Measurements from ENCODE around the gene CACFD1.
A peak's percentile ranks its signal among the peaks of the same experiment; 100 is the strongest.

Gene CACFD1

GRCh38 chr9:133464638-133465037 is 4.9 kb downstream of the CACFD1 start:
- no peak for DNase-seq (ENCODE audit: low spot score)

- no peak for DNase-seq (ENCODE audit: low spot score)
These were observed 6.2 kb downstream of the CACFD1 start for GRCh38 chr9:133465984-133466383.

DNA sequence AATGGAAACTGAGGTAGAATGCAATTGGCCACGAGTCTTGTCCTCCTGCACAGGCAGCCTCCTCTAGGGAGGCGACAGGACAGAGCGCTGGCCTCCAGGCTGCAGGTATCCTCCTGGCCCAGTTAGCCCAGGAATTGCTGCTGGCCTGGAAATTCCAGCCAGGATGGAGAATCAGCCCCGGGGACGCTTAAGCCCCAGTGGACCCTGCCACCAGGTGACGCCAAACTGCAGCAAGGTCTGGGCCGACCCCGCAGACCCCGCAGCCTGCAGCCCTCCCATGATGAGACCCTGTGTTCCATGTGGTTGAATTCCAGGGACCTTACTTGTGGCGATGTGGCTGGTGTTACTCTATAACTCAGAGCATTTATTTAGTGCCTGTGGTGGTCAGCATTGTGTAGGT is 7.3 kb downstream of the CACFD1 start:
- DNase-seq (ENCODE audit: low spot score): no peak

DNA sequence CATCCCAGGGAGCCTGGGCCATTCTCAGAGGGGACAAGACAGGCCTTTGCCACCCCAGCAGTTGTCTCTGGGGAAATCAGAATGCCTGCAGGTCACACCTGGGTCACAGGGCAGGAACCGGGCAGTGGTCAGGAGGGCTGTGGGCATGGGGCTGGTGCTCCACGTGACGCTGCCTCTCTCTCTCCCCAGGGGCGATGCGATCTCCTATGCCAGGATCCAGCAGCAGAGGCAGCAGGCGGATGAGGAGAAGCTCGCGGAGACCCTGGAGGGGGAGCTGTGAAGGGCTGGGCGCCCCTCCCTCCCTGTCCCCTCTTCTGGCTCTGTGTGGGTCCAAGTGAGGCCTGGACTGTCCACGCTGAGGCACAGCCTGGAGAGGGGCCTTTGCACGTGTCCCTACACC is 8.6 kb downstream of the CACFD1 start:
- no peak for DNase-seq (ENCODE audit: low spot score)

DNA sequence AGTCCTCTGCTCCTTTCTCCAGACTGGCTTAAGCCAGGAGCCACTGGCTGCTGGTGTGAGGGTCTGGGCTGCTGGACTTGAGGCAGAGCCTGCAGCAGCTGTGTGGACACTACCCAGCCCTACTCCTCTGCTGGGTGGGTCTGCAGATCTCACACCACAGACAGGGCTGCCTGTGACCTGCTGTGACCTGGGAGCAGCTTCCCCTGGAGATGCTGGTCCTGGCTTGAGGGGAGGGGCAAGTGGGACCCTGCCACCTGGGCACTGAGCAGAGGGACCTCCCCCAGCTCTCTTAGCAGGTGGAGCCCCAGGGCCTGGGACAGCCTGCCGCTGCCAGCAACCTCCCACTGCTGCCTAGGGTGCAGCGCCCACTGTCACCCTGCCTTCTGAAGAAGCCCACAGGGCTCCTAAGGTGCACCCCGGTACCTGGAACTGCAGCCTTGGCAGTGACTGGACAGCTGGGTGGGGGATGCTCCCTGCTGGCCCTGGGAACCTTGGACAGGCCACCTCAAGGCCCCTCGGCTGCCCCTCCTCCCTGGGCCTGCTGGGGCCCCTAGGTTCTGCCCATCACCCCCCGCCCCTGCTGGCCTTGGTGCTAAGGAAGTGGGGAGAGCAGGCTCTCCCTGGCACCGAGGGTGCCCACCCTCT is 9.1 kb downstream of the CACFD1 start:
- no peak for DNase-seq (ENCODE audit: low spot score)

DNA sequence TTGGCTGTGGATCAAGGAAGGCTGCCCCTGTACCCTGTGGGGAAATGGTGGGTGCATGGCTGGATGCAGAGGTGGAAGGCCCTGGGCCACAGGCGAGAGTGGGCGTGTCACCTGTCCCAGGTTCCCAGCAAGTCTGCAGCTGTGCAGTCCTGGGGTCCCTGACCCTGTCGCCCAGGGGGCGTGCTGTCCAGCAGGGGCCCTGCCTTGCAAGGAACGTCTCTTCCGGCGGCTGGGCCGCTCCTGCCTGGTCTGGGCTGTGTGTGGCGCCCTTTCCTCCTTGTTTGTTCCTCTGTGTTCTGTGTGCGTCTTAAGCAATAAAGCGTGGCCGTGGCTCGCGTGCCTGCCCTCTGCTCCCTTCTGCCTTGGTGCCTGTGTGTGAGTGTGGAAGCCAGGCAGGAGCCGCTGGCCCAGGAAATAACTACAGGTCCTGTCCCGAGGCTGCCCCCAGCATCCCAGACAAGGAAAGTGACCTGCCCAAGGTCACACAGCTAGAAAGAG is 10.7 kb downstream of the CACFD1 start:
- no peak for DNase-seq (ENCODE audit: low spot score)

DNA sequence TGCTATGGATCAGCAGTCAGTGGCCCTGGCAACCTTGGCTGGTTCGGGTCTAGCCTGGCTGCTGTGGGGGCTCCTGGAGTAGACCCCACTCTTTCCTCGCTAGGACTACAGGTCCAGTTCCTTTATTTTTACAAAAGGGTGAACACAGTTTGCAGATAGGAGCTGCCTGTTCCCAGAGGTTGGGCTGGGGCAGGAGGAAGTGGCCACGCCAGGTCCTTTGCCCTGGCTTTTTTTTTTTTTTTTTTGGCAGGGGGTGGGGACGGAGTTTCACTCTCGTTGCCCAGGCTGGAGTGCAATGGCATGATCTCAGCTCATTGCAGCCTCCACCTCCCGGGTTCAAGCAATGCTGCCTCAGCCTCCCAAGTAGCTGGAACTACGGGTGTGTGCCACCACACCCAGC is 11.2 kb downstream of the CACFD1 start:
- DNase-seq (ENCODE audit: low spot score): no peak

GRCh38 chr9:133471551-133472276 is 11.9 kb downstream of the CACFD1 start:
- no peak for DNase-seq (ENCODE audit: low spot score)

- DNase-seq (ENCODE audit: low spot score): no peak
These were observed 12.5 kb downstream of the CACFD1 start for GRCh38 chr9:133472277-133472645.

- no peak for DNase-seq (ENCODE audit: low spot score)
These were observed 13.1 kb downstream of the CACFD1 start for GRCh38 chr9:133472753-133473378.

GRCh38 chr9:133473743-133474142 is 14.0 kb downstream of the CACFD1 start:
- DNase-seq (ENCODE audit: low spot score): no peak

GRCh38 chr9:133474215-133474614 is 14.4 kb downstream of the CACFD1 start:
- DNase-seq (ENCODE audit: low spot score): peak; percentile 7

GRCh38 chr9:133474853-133475252 is 15.1 kb downstream of the CACFD1 start:
- no peak for DNase-seq (ENCODE audit: low spot score)

GRCh38 chr9:133475292-133476012 is 15.7 kb downstream of the CACFD1 start:
- no peak for DNase-seq (ENCODE audit: low spot score)

- no peak for DNase-seq (ENCODE audit: low spot score)
These were observed 16.5 kb downstream of the CACFD1 start for GRCh38 chr9:133476036-133476931.

DNA sequence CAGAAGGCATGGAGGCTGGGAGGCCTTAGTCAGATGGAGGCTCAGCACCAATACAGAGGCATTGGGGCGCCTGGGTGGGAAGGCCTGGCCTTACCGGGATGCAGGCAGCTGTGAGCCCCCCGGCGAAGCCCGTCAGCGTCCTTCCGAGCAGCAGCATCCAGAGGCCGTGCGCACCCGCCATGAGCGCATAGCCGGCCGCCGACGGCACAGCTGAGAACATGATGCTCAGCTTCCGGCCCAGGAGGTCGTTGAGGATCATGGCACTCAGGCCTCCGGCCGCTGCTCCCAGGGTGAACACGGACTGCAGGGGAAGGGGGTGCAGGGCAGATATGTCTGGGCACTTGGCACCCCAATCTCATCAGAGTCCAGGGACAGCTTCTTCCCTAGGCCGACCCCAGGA is 17.2 kb downstream of the CACFD1 start:
- no peak for DNase-seq (ENCODE audit: low spot score)

- no peak for DNase-seq (ENCODE audit: low spot score)
These were observed 17.7 kb downstream of the CACFD1 start for GRCh38 chr9:133477461-133477860.

DNA sequence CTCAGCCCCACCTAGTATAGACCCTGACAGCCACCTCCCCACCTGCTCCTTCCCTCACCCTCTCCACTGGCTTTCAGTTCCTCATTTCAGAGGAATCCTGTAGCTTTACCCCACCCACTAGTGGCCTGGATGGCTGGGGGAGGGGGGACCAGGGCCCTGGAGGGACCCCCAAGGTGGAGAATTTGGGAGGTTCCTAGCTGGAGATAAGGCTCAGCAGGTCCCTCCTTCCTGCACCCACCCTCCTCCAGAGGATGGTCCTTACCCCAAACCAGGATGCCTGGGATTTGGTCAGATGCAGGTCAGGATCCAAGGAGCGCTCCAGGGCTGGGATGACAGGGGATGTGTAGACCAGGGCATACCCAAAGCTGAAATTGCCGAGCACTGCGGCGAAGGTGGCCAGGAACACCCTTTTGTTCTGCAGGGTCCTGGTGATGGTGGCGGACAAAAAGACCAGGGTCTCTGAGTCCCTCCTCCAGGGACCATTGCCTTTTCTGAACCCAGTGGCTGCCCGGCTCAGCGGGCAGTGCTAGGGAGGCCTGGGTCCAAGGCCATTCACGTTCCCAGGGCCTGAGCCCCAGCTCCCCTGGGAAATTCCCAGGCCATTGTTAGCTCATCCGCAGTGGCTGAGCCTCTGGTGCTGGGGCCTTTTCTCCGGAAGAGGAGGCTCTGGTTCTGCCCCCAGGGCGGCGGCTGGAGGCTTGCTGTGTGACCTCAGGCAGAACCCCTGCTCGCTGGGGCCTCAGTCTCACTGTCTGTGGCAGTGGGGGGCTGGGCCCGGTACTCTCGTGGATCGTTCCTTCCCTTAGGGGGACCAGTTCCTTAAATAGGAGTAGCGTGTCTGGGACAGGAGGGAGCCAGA is 18.4 kb downstream of the CACFD1 start:
- peak; percentile 10 for DNase-seq (ENCODE audit: low spot score)

DNA sequence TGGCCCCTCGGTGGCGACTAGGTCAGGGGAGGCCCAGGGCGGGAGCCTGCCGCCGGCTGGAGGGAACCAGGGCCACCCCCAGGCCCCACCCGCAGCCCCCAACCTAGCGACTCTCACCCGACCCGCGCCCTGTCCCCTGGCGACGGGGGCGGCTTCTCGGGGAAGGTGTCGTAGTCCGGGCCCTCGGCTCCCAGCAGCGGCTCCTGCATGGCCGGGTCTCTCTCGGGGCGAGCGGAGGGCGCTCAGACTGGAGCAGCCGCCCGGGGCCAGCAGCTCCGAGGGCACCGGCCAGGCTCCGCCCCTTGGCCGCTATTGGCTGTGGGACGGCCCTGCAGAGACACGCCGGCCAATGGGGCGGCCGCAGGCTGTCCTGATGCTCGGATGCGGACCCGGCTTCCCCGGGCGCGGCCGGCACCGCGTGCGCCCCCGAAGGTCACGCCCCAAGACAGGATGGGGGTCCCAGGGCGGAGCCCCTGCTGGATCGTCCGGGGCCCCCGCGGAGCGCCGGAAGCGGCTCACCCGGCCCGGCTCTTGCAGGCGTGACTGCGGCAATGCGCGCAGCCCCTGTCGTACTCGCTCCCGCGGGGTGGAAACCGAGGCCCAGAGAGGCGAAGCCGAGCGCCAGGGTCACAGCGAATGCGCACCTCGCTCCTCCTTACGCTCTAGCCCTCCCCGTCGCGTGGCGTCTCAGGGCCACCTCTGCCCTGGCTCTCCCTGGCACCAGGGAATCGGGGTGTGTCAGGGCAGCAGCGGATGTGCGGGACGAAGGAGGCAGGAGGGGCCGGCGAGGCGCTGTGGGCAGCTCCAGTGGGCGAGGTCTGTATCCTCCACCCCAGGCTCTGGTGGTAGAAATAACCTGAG is 19.3 kb downstream of the CACFD1 start, which contains the start of gene SLC2A6:
Gene SLC2A6, minus strand, starts transcription at position 249 of the 861 bp plus-strand sequence. Its CDS starts 40 bp downstream, at position 209.
- peak; percentile 83 for DNase-seq (ENCODE audit: low spot score)

Measured in activated CD4-positive, alpha-beta T cell treated with anti-CD3 and anti-CD28 coated beads, Interleukin-2, Interleukin-4, amounts not matched to agents 100 ng/mL and 50 ng/mL, durations not matched to agents 16 hours and 8 hours (primary cell).